Type B pancreatic cell (in vitro differentiated cells): Measurements from ENCODE around the gene CAPN12. TPM values are rescaled to one million over a fixed set of nuclear protein-coding genes. Genes with fewer than 3 reads are reported as not detected.
"Not testable (repeated sequence)": the region's sequence is repeated elsewhere in the genome, so short reads cannot be mapped to it uniquely, and the experiment has no call there.

ENCODE experiments used
- DNase-seq: peaks from one replicate; pipeline ENCODE4 v3.0.0; 2021; ENCODE audit warnings: mixed read lengths; ENCODE audit not compliant: unreplicated experiment; ENCODE audit errors: extremely low spot score
- H3K27ac Mint-ChIP-seq: 2 replicates; pipeline ENCODE4 v1.8.0; 2021; ENCODE audit warnings: mild to moderate bottlenecking, mixed read lengths
- H3K27me3 Mint-ChIP-seq: 2 replicates; pipeline ENCODE4 v1.8.0; 2021; ENCODE audit warnings: mixed read lengths
- H3K36me3 Mint-ChIP-seq: 2 replicates; pipeline ENCODE4 v1.8.0; 2021; ENCODE audit warnings: mixed read lengths
- H3K4me1 Mint-ChIP-seq: one replicate; pipeline ENCODE4 v1.8.0; 2021; ENCODE audit warnings: mixed read lengths; ENCODE audit not compliant: unreplicated experiment
- H3K4me3 Mint-ChIP-seq: 2 replicates; pipeline ENCODE4 v1.8.0; 2021; ENCODE audit warnings: mild to moderate bottlenecking, mixed read lengths
- H3K9me3 Mint-ChIP-seq: 2 replicates; pipeline ENCODE4 v1.8.0; 2021; ENCODE audit warnings: mixed read lengths
- total RNA-seq: library from RNA; stranded (reverse); gene quantifications from 2 replicates; pipeline ENCODE4 v1.2.1, GENCODE V29; 2021; ENCODE audit warnings: low replicate concordance
- TF ChIP-seq, protein P1 (sequence below): fragments of 200-600 bp; sonication (generic); conservative IDR thresholded peaks from 2 replicates; pipeline ENCODE4 v1.5.0; 2021; ENCODE audit warnings: antibody characterized with exemption, mild to moderate bottlenecking

The CAPN12 gene
- total RNA-seq, 1 donor from 2014 or later: 3.0 TPM

DNA sequence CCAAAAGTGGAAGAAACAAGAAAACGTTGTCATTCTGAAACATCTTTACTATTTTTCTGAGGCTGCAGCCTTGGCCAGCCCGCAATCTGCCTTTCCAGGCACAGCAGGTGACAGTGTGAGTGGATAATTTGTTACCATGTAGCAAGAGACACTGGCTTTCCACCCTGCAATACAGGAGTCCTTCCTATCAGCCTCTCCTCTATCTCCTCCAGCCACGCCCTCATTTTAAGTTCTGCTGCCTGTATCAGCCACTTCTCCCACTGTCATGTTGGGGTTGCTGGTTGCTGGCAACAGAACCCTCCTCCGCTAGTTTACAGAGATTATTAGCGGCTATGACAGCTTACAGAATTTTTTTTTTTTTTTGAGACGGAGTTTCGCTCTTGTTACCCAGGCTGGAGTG is 36.8 kb upstream of the CAPN12 start:
- Mint-ChIP-seq H3K27ac (no peak overlapping the region), H3K27me3 (peaks cover 11% of the 10 kb centered on the region), H3K4me1 (no peaks in the 10 kb centered on the region), H3K9me3 (no peaks in the 10 kb centered on the region), H3K4me3 (no peak overlapping the region), H3K36me3 (no peaks in the 10 kb centered on the region)
- DNase-seq: no peak
- TF ChIP-seq, protein P1, sequence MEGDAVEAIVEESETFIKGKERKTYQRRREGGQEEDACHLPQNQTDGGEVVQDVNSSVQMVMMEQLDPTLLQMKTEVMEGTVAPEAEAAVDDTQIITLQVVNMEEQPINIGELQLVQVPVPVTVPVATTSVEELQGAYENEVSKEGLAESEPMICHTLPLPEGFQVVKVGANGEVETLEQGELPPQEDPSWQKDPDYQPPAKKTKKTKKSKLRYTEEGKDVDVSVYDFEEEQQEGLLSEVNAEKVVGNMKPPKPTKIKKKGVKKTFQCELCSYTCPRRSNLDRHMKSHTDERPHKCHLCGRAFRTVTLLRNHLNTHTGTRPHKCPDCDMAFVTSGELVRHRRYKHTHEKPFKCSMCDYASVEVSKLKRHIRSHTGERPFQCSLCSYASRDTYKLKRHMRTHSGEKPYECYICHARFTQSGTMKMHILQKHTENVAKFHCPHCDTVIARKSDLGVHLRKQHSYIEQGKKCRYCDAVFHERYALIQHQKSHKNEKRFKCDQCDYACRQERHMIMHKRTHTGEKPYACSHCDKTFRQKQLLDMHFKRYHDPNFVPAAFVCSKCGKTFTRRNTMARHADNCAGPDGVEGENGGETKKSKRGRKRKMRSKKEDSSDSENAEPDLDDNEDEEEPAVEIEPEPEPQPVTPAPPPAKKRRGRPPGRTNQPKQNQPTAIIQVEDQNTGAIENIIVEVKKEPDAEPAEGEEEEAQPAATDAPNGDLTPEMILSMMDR: no peak

DNA sequence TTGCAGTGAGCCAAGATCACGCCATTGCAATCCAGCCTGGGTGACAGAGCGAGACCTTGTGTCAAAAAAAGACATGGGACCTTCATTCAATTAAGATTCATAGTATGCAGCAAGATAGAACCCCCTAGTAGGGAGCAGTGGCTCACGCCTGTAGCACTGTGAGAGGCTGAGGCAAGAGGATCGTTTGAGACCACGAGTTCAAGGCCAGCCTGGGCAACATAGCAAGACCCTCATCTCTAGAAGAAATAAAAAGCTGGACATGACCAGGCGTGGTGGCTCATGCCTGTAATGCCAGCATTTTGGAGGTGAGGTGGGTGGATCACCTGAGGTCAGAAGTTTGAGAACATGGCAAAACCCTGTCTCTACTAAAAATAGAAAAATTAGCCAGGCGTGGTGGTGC is 36.2 kb upstream of the CAPN12 start:
- no peaks in the 10 kb centered on the region for H3K4me1 Mint-ChIP-seq
- H3K27me3 Mint-ChIP-seq: peaks cover 11% of the 10 kb centered on the region
- H3K27ac Mint-ChIP-seq: no peak overlapping the region
- no peaks in the 10 kb centered on the region for H3K36me3 Mint-ChIP-seq
- no peaks in the 10 kb centered on the region for H3K9me3 Mint-ChIP-seq
- DNase-seq: no peak
- TF ChIP-seq, protein P1: no peak
- H3K4me3 Mint-ChIP-seq: no peak overlapping the region

DNA sequence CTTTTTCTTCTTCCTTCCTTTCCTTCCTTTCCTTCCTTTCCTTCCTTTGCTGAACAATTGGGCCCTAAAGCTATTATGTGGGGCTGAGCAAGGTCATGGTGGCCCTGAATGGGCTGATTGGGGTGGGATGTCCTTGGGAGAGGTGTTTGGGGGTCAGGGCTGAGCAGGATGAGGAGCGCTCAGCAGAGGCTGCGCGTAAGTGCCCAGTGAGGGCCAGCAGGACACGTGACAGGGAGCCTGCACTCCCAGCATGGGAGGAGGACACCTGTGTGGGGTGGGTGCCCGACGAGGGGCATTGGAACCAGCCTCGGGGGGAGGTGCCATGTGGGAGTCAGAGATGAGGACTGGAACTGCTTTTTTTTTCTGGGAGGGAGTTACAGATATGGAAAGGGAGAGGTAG is 34.5 kb upstream of the CAPN12 start:
- Mint-ChIP-seq H3K27ac (no peak overlapping the region), H3K4me1 (no peaks in the 10 kb centered on the region), H3K27me3 (peaks cover 11% of the 10 kb centered on the region), H3K4me3 (no peak overlapping the region), H3K36me3 (no peaks in the 10 kb centered on the region), H3K9me3 (no peaks in the 10 kb centered on the region)
- TF ChIP-seq, protein P1: no peak
- DNase-seq: no peak

DNA sequence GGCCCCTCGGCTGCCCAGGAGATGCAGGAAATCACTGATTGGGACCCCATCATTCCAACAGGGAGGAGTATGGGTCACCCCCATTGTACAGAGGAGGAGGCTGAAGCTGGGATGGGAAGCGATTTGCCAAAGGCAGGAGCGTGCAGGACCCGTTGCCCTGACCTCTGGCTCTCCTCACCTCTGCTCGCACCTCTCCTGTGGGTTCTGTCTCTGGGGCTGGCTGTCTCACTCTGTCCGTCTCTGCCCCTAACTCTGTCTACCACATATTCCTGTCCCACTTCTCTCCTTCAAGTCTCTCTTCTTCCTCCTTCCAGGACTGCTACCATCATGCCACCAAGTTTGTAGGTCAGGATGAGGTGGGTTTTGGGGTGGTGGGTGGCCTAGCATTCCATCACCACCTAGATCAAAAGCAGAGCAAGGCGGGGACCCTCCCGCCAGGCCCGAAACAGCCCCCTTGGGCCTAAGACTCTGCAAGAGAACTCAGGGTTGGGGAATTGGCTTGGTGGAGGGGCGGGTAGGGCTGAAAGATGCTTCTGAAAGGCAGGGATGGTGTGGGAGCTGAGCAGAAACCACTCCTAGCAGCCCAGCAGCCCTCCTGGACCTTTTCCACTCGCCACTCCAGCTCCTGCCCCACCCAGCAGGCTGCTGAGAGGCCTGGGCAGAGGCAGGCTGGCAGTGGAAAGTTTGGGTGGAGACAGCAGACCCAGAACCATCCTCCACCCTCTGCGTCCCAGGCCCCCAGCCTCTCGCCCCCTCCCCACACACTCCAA is 30.1 kb upstream of the CAPN12 start:
- no peak for DNase-seq
- Mint-ChIP-seq H3K27me3 (peaks cover 4% of the 10 kb centered on the region), H3K4me3 (no peak overlapping the region), H3K36me3 (no peaks in the 10 kb centered on the region), H3K4me1 (no peaks in the 10 kb centered on the region), H3K27ac (no peak overlapping the region), H3K9me3 (no peaks in the 10 kb centered on the region)
- TF ChIP-seq, protein P1: no peak

DNA sequence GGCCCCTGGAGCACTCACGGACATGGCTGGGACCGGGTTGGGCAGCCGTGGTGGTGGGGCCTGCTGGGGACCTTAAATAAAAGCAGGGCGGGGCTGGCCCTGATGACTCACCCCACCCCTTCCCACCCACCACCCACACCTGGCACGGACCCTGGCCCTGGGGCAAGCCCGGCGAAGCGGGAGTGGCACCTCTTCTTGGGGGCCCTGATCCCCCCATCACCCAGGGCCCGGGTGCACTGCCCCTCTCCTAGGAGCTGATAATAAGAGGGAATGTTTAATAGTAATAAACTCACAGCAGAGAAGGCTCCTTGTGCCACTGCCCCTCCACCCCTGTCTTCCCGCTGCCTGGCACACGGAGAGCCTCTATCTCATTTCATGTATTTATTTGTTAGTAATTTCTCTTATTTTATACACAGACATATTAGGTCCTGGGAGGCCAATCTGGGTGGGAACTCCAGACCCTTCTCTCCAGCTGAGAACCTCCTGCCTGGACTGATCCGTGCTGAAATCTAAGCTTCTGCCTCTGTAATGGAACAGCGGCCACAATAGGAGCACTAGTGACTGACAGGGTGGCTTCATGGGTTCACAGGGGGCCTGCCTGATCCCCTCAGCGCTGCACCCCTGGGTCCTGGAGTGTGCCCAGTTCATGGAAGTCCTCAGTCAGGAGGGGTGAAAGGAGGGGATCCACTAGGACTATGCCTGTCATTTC is 29.3 kb upstream of the CAPN12 start, which contains the start of gene LGALS7:
TSS of gene LGALS7 (minus strand) at position 49 of the 709 bp plus-strand sequence. CDS start at position 24, 25 bp downstream.
- H3K4me3 Mint-ChIP-seq: no peak within 1 kb of the TSS

DNA sequence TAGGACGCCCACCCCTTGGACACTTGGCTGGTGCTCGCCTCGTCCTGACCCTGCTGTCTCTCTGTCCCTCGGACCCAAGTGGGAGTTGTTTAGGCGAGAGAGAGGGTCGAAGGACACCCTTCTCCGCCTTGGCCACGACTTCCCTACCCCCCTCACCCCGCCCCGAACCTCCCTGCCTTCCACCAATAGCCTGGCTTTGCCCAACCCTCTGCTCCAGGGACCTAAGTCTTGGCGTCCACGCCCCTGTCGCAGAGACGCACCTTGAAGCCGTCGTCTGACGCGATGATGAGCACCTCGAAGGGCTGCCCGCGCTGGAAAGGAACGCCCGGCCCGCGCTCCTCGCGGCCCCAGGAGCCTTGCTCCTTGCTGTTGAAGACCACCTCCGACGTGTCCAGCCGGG is 27.3 kb upstream of the CAPN12 start:
- H3K4me1 Mint-ChIP-seq, H3K27me3 Mint-ChIP-seq, H3K9me3 Mint-ChIP-seq, H3K36me3 Mint-ChIP-seq, H3K27ac Mint-ChIP-seq, DNase-seq, H3K4me3 Mint-ChIP-seq: not testable (repeated sequence)

More for the DNA sequence above, 29.3 kb upstream of the CAPN12 start, which contains the start of gene LGALS7:
- no peaks in the 10 kb centered on the region for H3K36me3 Mint-ChIP-seq
- TF ChIP-seq, protein P1: no peak
- H3K27me3 Mint-ChIP-seq: peaks cover 2% of the 10 kb centered on the region
- H3K9me3 Mint-ChIP-seq: no peaks in the 10 kb centered on the region
- H3K27ac Mint-ChIP-seq: peak within 1 kb of the TSS; percentile 36
- no peak for DNase-seq
- H3K4me1 Mint-ChIP-seq: no peaks in the 10 kb centered on the region

DNA sequence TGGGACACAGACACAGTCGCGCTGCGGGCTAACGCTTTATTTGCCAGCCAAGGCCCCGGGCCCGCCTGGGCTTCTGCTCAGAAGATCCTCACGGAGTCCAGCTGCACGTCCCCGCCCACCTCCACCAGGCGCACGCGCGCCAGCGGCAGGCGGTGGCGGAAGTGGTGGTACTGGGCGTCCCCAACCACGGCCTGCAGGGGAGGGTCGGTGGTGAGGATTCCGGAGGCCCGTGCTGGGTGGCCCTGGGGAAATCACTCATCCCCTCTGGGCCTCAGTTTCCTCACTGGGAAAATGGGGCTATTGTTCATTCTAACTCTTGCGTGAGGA is 26.6 kb upstream of the CAPN12 start:
- not testable (repeated sequence) for H3K4me3 Mint-ChIP-seq, H3K27ac Mint-ChIP-seq, H3K27me3 Mint-ChIP-seq, DNase-seq, H3K36me3 Mint-ChIP-seq, H3K4me1 Mint-ChIP-seq, H3K9me3 Mint-ChIP-seq

DNA sequence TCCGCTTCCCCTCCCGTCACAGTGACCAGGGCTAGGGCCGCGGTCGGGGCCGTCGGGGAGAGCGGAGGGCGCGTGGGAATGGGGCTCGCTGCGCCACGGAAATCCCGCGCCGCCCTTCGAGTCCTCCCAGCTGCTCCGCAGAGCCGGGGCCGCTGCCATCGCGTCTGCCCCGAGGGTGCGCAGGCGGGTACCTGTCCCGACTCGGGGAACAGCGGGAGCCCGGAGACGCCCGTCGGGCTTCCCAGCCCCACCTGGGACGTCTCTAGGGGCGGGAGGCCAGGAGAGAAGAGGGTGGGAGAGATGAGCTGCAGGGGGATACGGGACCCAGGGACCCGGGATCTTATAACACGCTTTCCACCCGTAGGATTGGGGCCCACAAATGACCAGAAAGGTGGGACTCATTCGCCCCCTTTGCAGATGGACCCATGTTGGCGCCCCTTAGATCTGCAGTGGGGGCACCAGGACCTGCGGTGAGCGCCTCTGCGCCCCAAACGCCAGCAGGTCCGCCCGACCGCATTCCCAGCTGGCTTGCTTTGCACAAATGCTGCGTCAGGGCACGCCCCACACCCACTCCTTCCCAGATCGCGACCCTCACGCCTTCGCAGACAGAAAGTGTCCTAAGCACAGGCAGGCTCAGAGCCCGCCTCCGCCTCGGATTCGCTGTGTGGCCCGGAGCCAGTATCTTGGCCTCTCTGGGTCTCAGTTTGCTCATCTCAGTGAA is 26.1 kb upstream of the CAPN12 start:
- not testable (repeated sequence) for H3K4me3 Mint-ChIP-seq, H3K9me3 Mint-ChIP-seq, H3K27me3 Mint-ChIP-seq, H3K36me3 Mint-ChIP-seq, H3K4me1 Mint-ChIP-seq, H3K27ac Mint-ChIP-seq, DNase-seq
